ENCODE results near the gene CNTD1.
"Not testable (repeated sequence)": the region's sequence is repeated elsewhere in the genome, so short reads cannot be mapped to it uniquely, and the experiment has no call there.

The CNTD1 gene, protein sequence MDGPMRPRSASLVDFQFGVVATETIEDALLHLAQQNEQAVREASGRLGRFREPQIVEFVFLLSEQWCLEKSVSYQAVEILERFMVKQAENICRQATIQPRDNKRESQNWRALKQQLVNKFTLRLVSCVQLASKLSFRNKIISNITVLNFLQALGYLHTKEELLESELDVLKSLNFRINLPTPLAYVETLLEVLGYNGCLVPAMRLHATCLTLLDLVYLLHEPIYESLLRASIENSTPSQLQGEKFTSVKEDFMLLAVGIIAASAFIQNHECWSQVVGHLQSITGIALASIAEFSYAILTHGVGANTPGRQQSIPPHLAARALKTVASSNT

DNA sequence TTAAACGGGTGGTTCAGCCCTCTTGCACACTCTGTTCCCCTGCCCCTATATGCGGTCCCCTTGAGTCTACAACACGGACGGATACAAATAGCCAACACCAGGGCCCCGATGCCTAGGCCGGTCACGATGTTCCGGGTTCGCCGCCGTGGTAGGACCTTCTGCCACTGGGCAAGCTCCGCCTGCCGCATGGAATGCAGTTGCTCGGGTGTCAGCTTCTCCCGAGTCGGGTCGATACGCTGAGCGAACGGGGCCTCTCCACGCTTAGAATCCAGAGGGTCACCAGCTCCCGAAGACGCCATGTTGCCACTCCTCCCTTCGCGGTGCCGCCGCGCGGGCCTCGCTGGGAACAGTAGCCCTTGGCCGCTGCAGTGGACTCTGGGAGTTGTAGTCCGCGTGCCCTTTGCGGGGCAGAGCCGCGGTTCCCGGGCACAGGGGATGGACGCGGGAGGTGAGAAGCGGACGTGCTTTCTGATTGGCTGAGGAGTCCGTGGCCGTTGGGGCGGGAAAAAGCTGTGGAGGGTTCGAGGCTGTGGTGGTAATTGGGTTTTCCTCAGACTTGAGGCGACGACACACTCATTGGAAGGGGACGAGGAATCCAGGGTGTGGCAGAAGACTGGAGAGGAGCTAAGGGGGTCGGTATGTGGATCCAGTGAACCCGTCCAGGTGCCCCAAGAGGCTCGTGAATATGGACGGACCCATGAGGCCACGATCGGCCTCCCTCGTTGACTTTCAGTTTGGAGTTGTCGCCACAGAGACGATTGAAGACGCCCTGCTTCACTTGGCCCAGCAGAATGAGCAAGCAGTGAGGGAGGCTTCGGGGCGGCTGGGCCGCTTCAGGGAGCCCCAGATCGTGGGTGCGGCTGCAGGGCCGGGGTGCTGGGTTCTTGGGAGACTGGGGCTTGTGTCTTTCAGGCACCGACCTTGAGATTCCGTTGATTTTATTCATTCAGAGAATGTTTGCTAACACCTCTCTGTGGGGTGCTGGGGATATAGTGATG, at the start of gene CNTD1, which contains the start of gene COA3:
Gene CNTD1, plus strand, starts transcription at position 479 of the 998 bp plus-strand sequence. Its CDS starts 207 bp downstream, at position 686.
Gene COA3, minus strand, starts transcription at position 322 of the 998 bp plus-strand sequence. Its CDS starts 23 bp downstream, at position 299.
- peak; percentile 71 to 76 (median 72) for DNase-seq (ENCODE audit: low read depth in 3 of 3)

- DNase-seq (ENCODE audit: low read depth in 3 of 3), result no peak
Observed at GRCh38 chr17:42748908-42749798, 49.5 kb upstream of the CNTD1 start.

- no peak for DNase-seq (ENCODE audit: low read depth in 3 of 3)
Observed at GRCh38 chr17:42750739-42751344, 47.8 kb upstream of the CNTD1 start.

- no peak for DNase-seq (ENCODE audit: low read depth in 3 of 3)
Observed at GRCh38 chr17:42751628-42752027, 47.0 kb upstream of the CNTD1 start.

DNA sequence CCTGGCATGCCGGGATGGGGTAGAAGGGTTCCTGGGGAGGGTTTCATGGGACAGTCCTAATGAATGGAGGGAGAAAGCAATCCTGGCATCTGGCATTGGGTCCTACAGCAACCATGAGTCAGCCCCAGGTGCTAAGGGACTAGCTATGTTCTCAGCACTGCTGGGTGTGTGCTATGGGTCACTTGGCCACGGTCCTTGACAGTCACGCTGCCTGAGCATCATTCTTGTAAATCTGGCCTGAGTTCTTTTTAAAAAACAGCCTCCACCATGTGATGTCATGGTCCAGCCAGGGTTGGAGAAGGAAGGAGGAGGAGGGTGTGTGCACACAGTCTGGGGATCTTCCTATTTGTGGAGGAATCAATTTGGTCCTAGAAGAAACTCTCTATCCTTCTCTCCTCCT, 43.9 kb upstream of the CNTD1 start:
- DNase-seq (ENCODE audit: low read depth in 3 of 3), result no peak

- no peak for DNase-seq (ENCODE audit: low read depth in 3 of 3)
Observed at GRCh38 chr17:42759982-42760651, 38.5 kb upstream of the CNTD1 start.

DNA sequence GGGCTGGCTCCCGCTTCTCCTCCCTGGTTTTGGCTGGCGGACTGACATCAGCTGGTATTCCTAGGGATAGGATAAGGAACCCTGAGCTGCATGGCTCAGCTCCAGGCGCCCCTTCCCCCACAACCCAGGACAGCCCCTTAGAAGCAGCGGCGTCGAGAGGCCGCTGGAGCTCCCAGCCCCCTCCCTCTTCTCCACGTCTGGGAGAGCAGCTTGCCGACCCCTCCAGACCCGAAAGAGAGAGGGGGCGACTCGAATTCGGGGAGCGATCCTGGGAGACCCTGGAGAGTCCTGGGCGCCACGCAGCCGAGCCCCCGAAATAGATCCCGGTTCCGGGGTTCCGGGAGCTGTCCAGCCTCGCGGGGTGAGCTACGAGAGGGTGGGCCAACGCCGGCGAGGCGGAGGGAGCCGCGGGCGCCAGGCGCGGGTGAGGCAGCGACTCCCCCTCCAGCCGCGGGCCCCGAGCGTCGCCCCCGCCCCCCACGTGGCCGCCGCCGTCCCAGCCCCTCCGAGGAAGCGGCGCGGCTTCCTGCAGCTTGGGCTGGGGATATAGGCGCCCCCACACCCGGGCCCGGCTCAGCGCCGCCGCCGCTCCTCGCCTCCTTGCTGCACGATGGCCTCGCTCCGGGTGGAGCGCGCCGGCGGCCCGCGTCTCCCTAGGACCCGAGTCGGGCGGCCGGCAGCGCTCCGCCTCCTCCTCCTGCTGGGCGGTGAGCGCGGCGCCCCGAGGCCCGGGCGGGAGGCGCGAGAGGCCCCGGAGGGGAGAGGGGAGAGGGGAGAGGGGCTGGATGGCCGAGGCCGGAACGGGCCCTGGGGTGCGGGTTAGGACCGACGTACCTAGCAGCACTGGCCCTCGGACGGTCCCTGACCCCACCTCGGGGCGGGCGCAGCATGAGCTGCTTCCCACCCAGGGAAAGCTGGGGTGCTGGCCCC, 37.7 kb upstream of the CNTD1 start, which contains the start of gene RAMP2:
Gene RAMP2, plus strand, starts transcription at position 576 of the 930 bp plus-strand sequence. Its CDS starts 35 bp downstream, at position 611.
- DNase-seq (ENCODE audit: low read depth in 3 of 3), result no peak

- no peak for DNase-seq (ENCODE audit: low read depth in 3 of 3)
Observed at GRCh38 chr17:42761638-42762037, 37.0 kb upstream of the CNTD1 start.

GRCh38 chr17:42766124-42766523, 32.5 kb upstream of the CNTD1 start:
- no peak for DNase-seq (ENCODE audit: low read depth in 3 of 3)

GRCh38 chr17:42767512-42767911, 31.1 kb upstream of the CNTD1 start:
- DNase-seq (ENCODE audit: low read depth in 3 of 3), result no peak

DNA sequence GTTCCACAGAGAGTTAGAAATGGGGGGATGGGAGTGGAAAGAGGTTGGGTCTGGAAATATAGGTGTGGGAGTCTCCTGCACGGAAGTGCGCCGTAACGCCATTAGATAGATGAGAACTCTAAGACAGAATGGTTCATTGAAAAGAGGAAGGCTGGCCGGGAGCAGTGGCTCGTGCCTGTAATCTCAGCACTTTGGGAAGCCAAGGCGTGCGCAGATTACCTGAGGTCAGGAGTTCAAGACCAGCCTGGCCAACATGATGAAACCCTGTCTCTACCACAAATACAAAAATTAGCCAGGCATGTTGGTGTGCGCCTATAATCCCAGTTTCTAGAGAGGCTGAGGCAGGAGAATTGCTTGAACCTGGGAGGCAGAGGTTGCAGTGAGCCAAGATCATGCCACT, 30.7 kb upstream of the CNTD1 start:
- DNase-seq (ENCODE audit: low read depth in 3 of 3), result not testable (repeated sequence)

- DNase-seq (ENCODE audit: low read depth in 3 of 3), result not testable (repeated sequence)
Observed at GRCh38 chr17:42769964-42770363, 28.7 kb upstream of the CNTD1 start.

DNA sequence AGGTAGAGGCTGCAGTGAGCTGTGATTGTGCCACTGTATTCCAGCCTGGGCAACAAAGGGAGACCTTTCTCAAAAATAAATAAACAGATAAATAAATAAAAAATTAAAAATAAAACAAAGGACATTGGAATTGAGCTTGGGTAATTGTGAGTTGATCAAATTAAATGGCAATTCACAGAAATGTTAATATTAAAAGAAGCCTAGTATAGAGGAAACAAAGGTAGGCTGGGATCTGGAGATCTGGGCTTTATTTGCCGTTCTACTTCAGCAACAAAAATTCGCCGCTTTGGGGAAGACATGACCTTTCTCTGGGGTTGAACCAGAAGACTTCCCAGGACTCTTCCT, 25.7 kb upstream of the CNTD1 start:
- DNase-seq (ENCODE audit: low read depth in 3 of 3), result no peak

DNA sequence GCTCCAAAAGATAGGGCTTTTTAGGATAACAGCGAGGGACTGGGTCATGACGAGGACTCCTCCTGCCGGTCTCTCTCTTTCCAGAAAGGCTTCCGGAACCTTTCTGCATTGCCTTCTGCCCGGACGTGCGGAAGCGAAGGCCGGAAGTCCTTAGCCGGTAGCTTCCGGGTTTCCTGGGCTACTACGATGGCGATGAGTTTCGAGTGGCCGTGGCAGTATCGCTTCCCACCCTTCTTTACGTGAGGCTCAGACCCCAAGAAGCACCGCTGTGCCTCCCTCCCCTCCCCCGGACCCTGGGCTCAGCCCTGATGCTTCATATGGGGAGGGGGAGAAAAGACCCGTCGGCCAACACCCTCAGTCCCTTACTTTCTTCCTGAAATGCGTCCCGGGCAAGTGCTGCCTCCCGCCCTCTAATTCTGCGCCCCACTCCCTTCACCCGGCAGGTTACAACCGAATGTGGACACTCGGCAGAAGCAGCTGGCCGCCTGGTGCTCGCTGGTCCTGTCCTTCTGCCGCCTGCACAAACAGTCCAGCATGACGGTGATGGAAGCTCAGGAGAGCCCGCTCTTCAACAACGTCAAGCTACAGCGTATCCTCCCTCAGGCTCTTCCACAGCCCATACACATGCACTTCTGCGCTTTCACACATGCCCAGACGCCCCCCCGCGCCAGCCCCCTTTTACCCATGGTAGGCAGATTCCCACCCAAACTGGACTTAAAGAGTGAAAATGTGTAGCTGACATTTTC, 25.2 kb upstream of the CNTD1 start, which contains the start of gene VPS25:
Gene VPS25, plus strand, starts transcription at position 160 of the 746 bp plus-strand sequence. Its CDS starts 27 bp downstream, at position 187.
- DNase-seq (ENCODE audit: low read depth in 3 of 3), result peak; percentile 52 to 67 (median 63)

GRCh38 chr17:42774066-42774745, 24.5 kb upstream of the CNTD1 start:
- DNase-seq (ENCODE audit: low read depth in 3 of 3), result no peak

DNA sequence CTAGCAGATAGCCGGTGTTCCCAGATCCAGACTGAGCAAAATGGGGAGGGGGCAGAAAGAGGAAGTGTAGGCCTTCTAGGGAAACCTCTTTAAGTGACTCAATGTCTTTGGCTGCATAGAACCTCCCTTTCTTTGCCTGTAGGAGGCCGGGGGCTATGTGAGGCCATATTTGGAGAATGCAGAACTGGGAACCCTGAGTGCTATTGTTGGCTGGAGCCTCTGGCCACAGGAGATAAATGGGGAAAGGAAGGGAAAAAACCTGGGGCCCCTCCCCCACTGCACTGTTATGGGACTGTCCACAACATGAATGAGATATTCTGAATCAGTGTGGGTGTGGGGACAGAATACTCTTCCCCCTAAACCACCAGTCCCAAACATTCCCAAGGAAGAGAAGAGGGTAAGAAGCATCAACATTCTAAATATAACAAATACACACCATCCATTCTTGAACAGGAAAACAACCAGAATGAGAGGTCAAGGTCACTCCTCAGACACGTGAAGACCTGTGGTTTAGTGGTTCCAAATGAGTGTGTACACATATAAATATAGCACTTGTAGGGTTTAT, 23.0 kb upstream of the CNTD1 start:
- DNase-seq (ENCODE audit: low read depth in 3 of 3), result no peak

- DNase-seq (ENCODE audit: low read depth in 3 of 3), result no peak
Observed at GRCh38 chr17:42778570-42778969, 20.1 kb upstream of the CNTD1 start.

Data from stimulated activated CD4-positive, alpha-beta T cell treated with anti-CD3 and anti-CD28 coated beads, TNF-alpha, amount 100 ng/mL, for 48 hours (primary cell).